ENCODE measurements around the gene MYLK2.
"Not testable (repeated sequence)": the region's sequence is repeated elsewhere in the genome, so short reads cannot be mapped to it uniquely, and the experiment has no call there.

Gene MYLK2

DNA sequence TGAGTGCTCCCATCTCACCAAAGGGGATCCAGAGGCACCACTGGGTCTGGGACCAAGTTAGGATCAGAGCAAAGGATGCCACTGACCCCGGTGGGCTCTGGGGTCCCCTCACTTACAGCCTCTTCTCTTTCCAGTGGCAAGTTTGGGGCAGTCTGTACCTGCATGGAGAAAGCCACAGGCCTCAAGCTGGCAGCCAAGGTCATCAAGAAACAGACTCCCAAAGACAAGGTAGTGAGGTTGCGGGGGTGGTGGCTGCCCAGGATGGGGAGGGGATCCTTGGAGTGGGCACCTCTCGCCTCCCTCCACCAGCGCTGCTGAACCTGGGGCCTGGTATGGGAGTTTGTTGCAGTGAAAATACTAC, 4.9 kb downstream of the MYLK2 start:
- no peak for FAIRE-seq

GRCh38 chr20:31824554-31825313, 5.6 kb downstream of the MYLK2 start:
- DNase-seq (ENCODE audit: insufficient read length, low spot score) = no peak
- TF ChIP-seq SPI1 (IDR thresholded peaks at IDR 0.05; ENCODE audit: low read depth, low read length) (no peak), POLR2A (IDR thresholded peaks at IDR 0.05; ENCODE audit: low read depth, low read length) (no peak), POU2F2 (IDR thresholded peaks at IDR 0.05; ENCODE audit: low read depth, low read length) (no peak)
- FAIRE-seq = no peak

More for the DNA sequence above, 4.9 kb downstream of the MYLK2 start:
- no peak for TF ChIP-seq SPI1 (IDR thresholded peaks at IDR 0.05; ENCODE audit: low read depth, low read length)
- DNase-seq (ENCODE audit: insufficient read length, low spot score) = no peak

- DNase-seq (ENCODE audit: insufficient read length, low spot score) (no peak), FAIRE-seq (no peak)
- TF ChIP-seq SPI1 (IDR thresholded peaks at IDR 0.05; ENCODE audit: low read depth, low read length) = no peak
- TF ChIP-seq PAX5 (IDR thresholded peaks at IDR 0.05; ENCODE audit: insufficient read depth, low read length, severe bottlenecking) = no peak
- no peak for TF ChIP-seq TAF1 (IDR thresholded peaks at IDR 0.05; ENCODE audit: low read depth, low read length)
- TF ChIP-seq POU2F2 (IDR thresholded peaks at IDR 0.05; ENCODE audit: low read depth, low read length) = no peak
- TF ChIP-seq POLR2A (IDR thresholded peaks at IDR 0.05; ENCODE audit: low read depth, low read length) = no peak
- TF ChIP-seq POLR2AphosphoS5 (IDR thresholded peaks at IDR 0.05; ENCODE audit: low read depth, low read length) = no peak
Measured at GRCh38 chr20:31826074-31826473, 6.9 kb downstream of the MYLK2 start.

GRCh38 chr20:31827059-31827458, 7.9 kb downstream of the MYLK2 start:
- FAIRE-seq (no peak), DNase-seq (ENCODE audit: insufficient read length, low spot score) (no peak)
- TF ChIP-seq POU2F2 (IDR thresholded peaks at IDR 0.05; ENCODE audit: low read depth, low read length) = no peak
- no peak for TF ChIP-seq TAF1 (IDR thresholded peaks at IDR 0.05; ENCODE audit: low read depth, low read length)
- TF ChIP-seq POLR2A (IDR thresholded peaks at IDR 0.05; ENCODE audit: low read depth, low read length) = no peak
- no peak for TF ChIP-seq POLR2AphosphoS5 (IDR thresholded peaks at IDR 0.05; ENCODE audit: low read depth, low read length)
- TF ChIP-seq SPI1 (IDR thresholded peaks at IDR 0.05; ENCODE audit: low read depth, low read length) = no peak
- TF ChIP-seq PAX5 (IDR thresholded peaks at IDR 0.05; ENCODE audit: insufficient read depth, low read length, severe bottlenecking) = no peak

GRCh38 chr20:31828016-31828415, 8.9 kb downstream of the MYLK2 start:
- DNase-seq (ENCODE audit: insufficient read length, low spot score); FAIRE-seq: not testable (repeated sequence)

DNA sequence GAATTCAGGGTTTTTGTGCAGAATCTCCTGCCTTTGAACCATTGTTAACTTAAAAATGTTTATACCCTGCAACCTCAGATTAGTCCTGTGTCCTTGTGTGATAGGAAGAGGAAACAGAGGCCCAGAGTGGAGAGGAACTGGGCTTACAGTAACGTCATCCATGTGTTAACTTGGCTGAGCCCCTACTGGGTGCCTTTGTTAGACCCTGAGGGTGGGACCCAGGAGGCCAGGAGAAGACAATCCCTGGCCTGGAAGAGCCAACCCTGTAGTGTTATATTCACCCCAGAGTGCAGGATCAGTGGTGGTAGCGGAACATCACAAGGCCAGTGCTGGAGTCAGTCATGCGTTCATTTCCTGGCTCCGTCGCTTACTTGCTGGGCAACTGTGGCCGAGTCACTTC, 10.6 kb downstream of the MYLK2 start:
- no peak for DNase-seq (ENCODE audit: insufficient read length, low spot score)
- no peak for FAIRE-seq

GRCh38 chr20:31830406-31830981, 11.3 kb downstream of the MYLK2 start:
- DNase-seq (ENCODE audit: insufficient read length, low spot score) (no peak), FAIRE-seq (no peak)
- no peak for TF ChIP-seq TAF1 (IDR thresholded peaks at IDR 0.05; ENCODE audit: low read depth, low read length)
- TF ChIP-seq PAX5 (IDR thresholded peaks at IDR 0.05; ENCODE audit: insufficient read depth, low read length, severe bottlenecking) = no peak

More for the DNA sequence above, 10.6 kb downstream of the MYLK2 start:
- TF ChIP-seq TAF1 (IDR thresholded peaks at IDR 0.05; ENCODE audit: low read depth, low read length) (no peak), PAX5 (IDR thresholded peaks at IDR 0.05; ENCODE audit: insufficient read depth, low read length, severe bottlenecking) (no peak), POLR2A (IDR thresholded peaks at IDR 0.05; ENCODE audit: low read depth, low read length) (no peak), POU2F2 (IDR thresholded peaks at IDR 0.05; ENCODE audit: low read depth, low read length) (no peak), POLR2AphosphoS5 (IDR thresholded peaks at IDR 0.05; ENCODE audit: low read depth, low read length) (no peak), SPI1 (IDR thresholded peaks at IDR 0.05; ENCODE audit: low read depth, low read length) (no peak)

DNA sequence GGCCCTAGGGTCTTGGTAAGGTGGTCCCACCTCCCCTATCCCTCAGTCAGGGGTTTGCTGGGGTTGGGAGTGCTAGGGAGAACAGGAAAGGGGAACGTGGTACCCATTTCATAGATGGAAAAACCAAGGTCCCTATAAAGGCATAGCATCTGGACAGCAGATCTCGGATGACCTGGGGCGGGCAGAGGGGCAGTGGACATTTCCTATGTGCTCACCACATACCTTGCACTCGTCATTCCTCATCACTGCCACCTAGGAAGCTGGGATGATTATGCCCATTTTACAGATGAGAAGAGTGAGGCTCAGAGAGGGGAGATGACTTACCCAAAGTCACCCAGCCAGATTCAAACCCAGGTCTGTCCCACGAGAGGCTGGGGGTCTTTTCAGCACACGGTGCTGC, 12.1 kb downstream of the MYLK2 start:
- TF ChIP-seq POU2F2 (IDR thresholded peaks at IDR 0.05; ENCODE audit: low read depth, low read length) = no peak
- TF ChIP-seq PAX5 (IDR thresholded peaks at IDR 0.05; ENCODE audit: insufficient read depth, low read length, severe bottlenecking) = no peak
- no peak for TF ChIP-seq SPI1 (IDR thresholded peaks at IDR 0.05; ENCODE audit: low read depth, low read length)
- no peak for TF ChIP-seq TAF1 (IDR thresholded peaks at IDR 0.05; ENCODE audit: low read depth, low read length)
- no peak for TF ChIP-seq POLR2AphosphoS5 (IDR thresholded peaks at IDR 0.05; ENCODE audit: low read depth, low read length)
- no peak for TF ChIP-seq POLR2A (IDR thresholded peaks at IDR 0.05; ENCODE audit: low read depth, low read length)
- DNase-seq (ENCODE audit: insufficient read length, low spot score) (no peak), FAIRE-seq (no peak)

DNA sequence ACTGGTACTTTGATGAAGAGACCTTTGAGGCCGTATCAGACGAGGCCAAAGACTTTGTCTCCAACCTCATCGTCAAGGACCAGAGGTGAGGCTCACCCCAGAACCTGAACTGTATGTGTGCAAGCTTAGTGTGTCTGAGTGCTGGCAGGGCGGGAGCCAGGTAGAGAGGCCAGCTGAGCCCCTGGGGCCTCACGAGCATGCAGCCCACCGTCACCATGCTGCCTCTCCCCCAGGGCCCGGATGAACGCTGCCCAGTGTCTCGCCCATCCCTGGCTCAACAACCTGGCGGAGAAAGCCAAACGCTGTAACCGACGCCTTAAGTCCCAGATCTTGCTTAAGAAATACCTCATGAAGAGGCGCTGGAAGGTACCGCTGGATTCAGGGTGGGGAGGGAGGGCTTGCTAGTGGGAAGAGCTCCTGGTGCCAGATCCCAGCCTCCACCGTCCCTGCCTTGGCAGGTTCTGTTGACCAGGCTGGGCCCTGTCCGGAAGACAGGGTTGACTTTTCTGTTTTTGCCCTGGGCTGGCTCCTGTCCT, 12.7 kb downstream of the MYLK2 start:
- TF ChIP-seq POLR2A (IDR thresholded peaks at IDR 0.05; ENCODE audit: low read depth, low read length) (no peak), PAX5 (IDR thresholded peaks at IDR 0.05; ENCODE audit: insufficient read depth, low read length, severe bottlenecking) (no peak), TAF1 (IDR thresholded peaks at IDR 0.05; ENCODE audit: low read depth, low read length) (no peak), POU2F2 (IDR thresholded peaks at IDR 0.05; ENCODE audit: low read depth, low read length) (no peak), POLR2AphosphoS5 (IDR thresholded peaks at IDR 0.05; ENCODE audit: low read depth, low read length) (no peak), SPI1 (IDR thresholded peaks at IDR 0.05; ENCODE audit: low read depth, low read length) (no peak)
- DNase-seq (ENCODE audit: insufficient read length, low spot score) (no peak), FAIRE-seq (no peak)

DNA sequence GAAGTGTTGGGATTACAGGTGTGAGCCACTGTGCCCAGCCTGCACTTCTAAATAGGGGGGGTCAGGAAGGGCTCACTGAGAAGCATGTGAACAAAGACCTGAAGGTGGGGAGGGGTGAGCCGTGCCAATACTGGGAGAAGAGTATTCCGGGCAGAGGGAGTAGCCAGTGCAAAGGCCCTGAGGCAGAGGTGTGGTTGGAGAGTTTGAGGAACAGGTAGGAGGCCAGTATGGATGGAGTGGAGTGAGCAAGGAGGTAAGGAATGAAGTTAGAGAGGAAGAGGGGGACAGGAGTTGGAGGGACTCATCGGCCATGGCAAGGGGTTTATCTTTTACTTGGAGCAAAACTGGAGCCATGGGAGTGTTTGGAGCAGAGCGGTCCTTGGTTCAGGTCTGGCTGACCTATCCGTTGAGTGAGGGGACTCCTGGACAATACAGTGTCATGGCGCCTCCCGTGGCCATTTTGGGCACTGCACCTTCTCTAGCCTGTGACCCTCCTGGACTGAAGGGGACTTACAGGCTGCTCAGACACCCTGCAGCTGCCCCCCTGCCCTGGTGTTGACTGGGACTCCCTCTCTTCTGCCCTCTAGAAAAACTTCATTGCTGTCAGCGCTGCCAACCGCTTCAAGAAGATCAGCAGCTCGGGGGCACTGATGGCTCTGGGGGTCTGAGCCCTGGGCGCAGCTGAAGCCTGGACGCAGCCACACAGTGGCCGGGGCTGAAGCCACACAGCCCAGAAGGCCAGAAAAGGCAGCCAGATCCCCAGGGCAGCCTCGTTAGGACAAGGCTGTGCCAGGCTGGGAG, 14.2 kb downstream of the MYLK2 start:
- peak; percentile 54 for FAIRE-seq

More for the DNA sequence above, 14.2 kb downstream of the MYLK2 start:
- peak; percentile 79 for DNase-seq (ENCODE audit: insufficient read length, low spot score)
- TF ChIP-seq PAX5 (IDR thresholded peaks at IDR 0.05; ENCODE audit: insufficient read depth, low read length, severe bottlenecking) (no peak), POLR2A (IDR thresholded peaks at IDR 0.05; ENCODE audit: low read depth, low read length) (no peak), TAF1 (IDR thresholded peaks at IDR 0.05; ENCODE audit: low read depth, low read length) (no peak), POU2F2 (IDR thresholded peaks at IDR 0.05; ENCODE audit: low read depth, low read length) (no peak), POLR2AphosphoS5 (IDR thresholded peaks at IDR 0.05; ENCODE audit: low read depth, low read length) (no peak), SPI1 (IDR thresholded peaks at IDR 0.05; ENCODE audit: low read depth, low read length) (no peak)
